Thymus (tissue), 11 donors: ENCODE data around the gene DPF3. TPM values are rescaled to one million over a fixed set of nuclear protein-coding genes. Genes with fewer than 3 reads are reported as not detected.

Experiments used
- DNase-seq, 9 donors: peaks; one replicate each; pipeline ENCODE4 v3.0.0-alpha.2; 2013; ENCODE audit warnings: low spot score in 9 of 9, low read depth in 6 of 9, missing footprints in 1 of 9
- H3K27ac ChIP-seq, 2 donors: one replicate each; pipeline ENCODE4 v1.5.1; 2013; ENCODE audit warnings: control low read depth in 1 of 2, low read depth in 1 of 2, low read length in 1 of 2, mild to moderate bottlenecking in 1 of 2, moderate library complexity in 1 of 2
- H3K27me3 ChIP-seq, 2 donors: one replicate each; pipeline ENCODE4 v1.5.1; 2013; ENCODE audit warnings: low read length in 1 of 2; ENCODE audit not compliant: control insufficient read depth in 2 of 2, insufficient read depth in 1 of 2
- H3K36me3 ChIP-seq, 2 donors: one replicate each; pipeline ENCODE4 v1.5.1; 2013; ENCODE audit warnings: low read length in 1 of 2, mild to moderate bottlenecking in 1 of 2, moderate library complexity in 1 of 2; ENCODE audit not compliant: control insufficient read depth in 2 of 2, insufficient read depth in 2 of 2
- H3K4me1 ChIP-seq, 2 donors: one replicate each; pipeline ENCODE4 v1.5.1; 2013; ENCODE audit warnings: low read length in 2 of 2; ENCODE audit not compliant: control insufficient read depth in 2 of 2, insufficient read depth in 2 of 2
- H3K4me3 ChIP-seq, 2 donors: one replicate each; pipeline ENCODE4 v1.5.1; 2013; ENCODE audit warnings: low read length in 2 of 2, control low read depth in 1 of 2, mild to moderate bottlenecking in 1 of 2
- H3K9me3 ChIP-seq, 2 donors: one replicate each; pipeline ENCODE4 v1.5.1; 2013; ENCODE audit warnings: low read length in 1 of 2, mild to moderate bottlenecking in 1 of 2; ENCODE audit not compliant: control insufficient read depth in 2 of 2, insufficient read depth in 1 of 2
- WGBS: extraction: QIAGEN DNeasy Blood & Tissue Kit; methylation state at CpG from one replicate; pipeline ENCODE4 v1.1.7; 2013; 5-methylcytosine and 5-hydroxymethylcytosine counted together
- polyA plus RNA-seq: library from polyadenylated mRNA; stranded (reverse); fragments of 200-250 nt; gene quantifications from one replicate; pipeline ENCODE4 v1.2.3, GENCODE V29; 2013
- total RNA-seq: library from RNA; stranded (reverse); fragments of 120-200 nt; gene quantifications from one replicate; pipeline ENCODE4 v1.2.4, GENCODE V29; 2013
- donor health status: healthy.

The DPF3 gene
- total and polyA plus RNA-seq, 2 donors, result 0.46 to 1.6 TPM

- peak overlapping the region; percentile 54 to 77 for H3K4me3 ChIP-seq
- H3K27me3 ChIP-seq, result no peaks in the 10 kb centered on the region
- H3K9me3 ChIP-seq, result no peaks in the 10 kb centered on the region
- WGBS, result 7% methylated on average over 33 of the region's 33 CpGs
- peak in 2 of 9 donors; percentile 4 to 43 for DNase-seq
- H3K36me3 ChIP-seq, result no peaks in the 10 kb centered on the region
- H3K4me1 ChIP-seq, result peaks cover 0 to 10% of the 10 kb centered on the region in 2 donors
- H3K27ac ChIP-seq, result no peak overlapping the region
Observed at GRCh38 chr14:72925815-72926291, 32.0 kb upstream of the DPF3 start.

GRCh38 chr14:72925171-72925759, 31.4 kb upstream of the DPF3 start:
- H3K9me3 ChIP-seq, result no peaks in the 10 kb centered on the region
- peak overlapping the region in 1 of 2 donors; percentile 77 for H3K4me3 ChIP-seq
- no peaks in the 10 kb centered on the region for H3K36me3 ChIP-seq
- H3K27me3 ChIP-seq, result no peaks in the 10 kb centered on the region
- peaks cover 0 to 10% of the 10 kb centered on the region in 2 donors for H3K4me1 ChIP-seq
- WGBS, result 96% methylated on average over 22 of the region's 22 CpGs
- DNase-seq, result no peak
- H3K27ac ChIP-seq, result no peak overlapping the region

- Histone ChIP-seq H3K36me3 (no peaks in the 10 kb centered on the region), H3K9me3 (no peaks in the 10 kb centered on the region), H3K4me1 (peaks cover 0 to 10% of the 10 kb centered on the region in 2 donors), H3K27me3 (no peaks in the 10 kb centered on the region), H3K4me3 (no peak overlapping the region), H3K27ac (no peak overlapping the region)
- WGBS, result 94% methylated on average over 5 of the region's 5 CpGs
- DNase-seq, result no peak
Observed at GRCh38 chr14:72924337-72924736, 30.4 kb upstream of the DPF3 start.

GRCh38 chr14:72921396-72921795, 27.5 kb upstream of the DPF3 start:
- Histone ChIP-seq H3K36me3 (no peaks in the 10 kb centered on the region), H3K9me3 (no peaks in the 10 kb centered on the region), H3K4me3 (no peak overlapping the region), H3K4me1 (peaks cover 0 to 6% of the 10 kb centered on the region in 2 donors), H3K27me3 (no peaks in the 10 kb centered on the region), H3K27ac (no peak overlapping the region)
- DNase-seq, result no peak

- Histone ChIP-seq H3K4me3 (no peak overlapping the region), H3K4me1 (no peaks in the 10 kb centered on the region), H3K27me3 (no peaks in the 10 kb centered on the region), H3K36me3 (no peaks in the 10 kb centered on the region), H3K9me3 (no peaks in the 10 kb centered on the region), H3K27ac (no peak overlapping the region)
- DNase-seq, result no peak
- 81% methylated on average over 2 of the region's 2 CpGs for WGBS
Observed at GRCh38 chr14:72920008-72920407, 26.1 kb upstream of the DPF3 start.

GRCh38 chr14:72917094-72917802, 23.3 kb upstream of the DPF3 start:
- Histone ChIP-seq H3K27ac (no peak overlapping the region), H3K36me3 (no peaks in the 10 kb centered on the region), H3K4me3 (no peak overlapping the region), H3K9me3 (no peaks in the 10 kb centered on the region), H3K4me1 (no peaks in the 10 kb centered on the region), H3K27me3 (no peaks in the 10 kb centered on the region)
- 84% methylated on average over 9 of the region's 9 CpGs for WGBS
- DNase-seq, result no peak

GRCh38 chr14:72916174-72916573, 22.3 kb upstream of the DPF3 start:
- Histone ChIP-seq H3K4me1 (no peaks in the 10 kb centered on the region), H3K9me3 (no peaks in the 10 kb centered on the region), H3K27ac (no peak overlapping the region), H3K27me3 (no peaks in the 10 kb centered on the region), H3K4me3 (no peak overlapping the region), H3K36me3 (no peaks in the 10 kb centered on the region)
- DNase-seq, result no peak
- 74% methylated on average over 6 of the region's 6 CpGs for WGBS

- DNase-seq, result no peak
- Histone ChIP-seq H3K9me3 (no peaks in the 10 kb centered on the region), H3K27ac (no peak overlapping the region), H3K36me3 (no peaks in the 10 kb centered on the region), H3K27me3 (no peaks in the 10 kb centered on the region), H3K4me3 (no peak overlapping the region), H3K4me1 (no peaks in the 10 kb centered on the region)
- WGBS, result 37% methylated on average over 2 of the region's 2 CpGs
Observed at GRCh38 chr14:72913809-72914208, 19.9 kb upstream of the DPF3 start.

- H3K4me1 ChIP-seq, result no peaks in the 10 kb centered on the region
- H3K4me3 ChIP-seq, result no peak overlapping the region
- no peaks in the 10 kb centered on the region for H3K36me3 ChIP-seq
- no peaks in the 10 kb centered on the region for H3K27me3 ChIP-seq
- no peaks in the 10 kb centered on the region for H3K9me3 ChIP-seq
- H3K27ac ChIP-seq, result no peak overlapping the region
- WGBS, result 89% methylated on average over 5 of the region's 5 CpGs
- no peak for DNase-seq
Observed at GRCh38 chr14:72909163-72909562, 15.3 kb upstream of the DPF3 start.
